K562 (cell line): ENCODE measurements around the gene TLE4. TPM values are rescaled to one million over a fixed set of nuclear protein-coding genes. Genes with fewer than 3 reads are reported as not detected.

Experiments used
- ATAC-seq: fragments of 200-7000 bp; cut with Tn5 transposase; 3 replicates; pipeline ENCODE4 v1.9.1; 2020; ENCODE audit warnings: moderate library complexity
- BruUV-seq: library from RNA; stranded (reverse); fragments of 400-500 nt; replicated peaks from 2 replicates; lab custom pipeline; 2021; lab: Mats Ljungman, UMichigan
- CTCF ChIA-PET: fragments of 300-600 bp; formaldehyde crosslinking; extraction: SDS; loops from one replicate; lab custom pipeline; 2021; ENCODE audit warnings: low intra/inter-chr PET ratio; lab: Yijun Ruan, JAX
- POLR2A ChIA-PET: fragments of 300-600, 350-650 bp; sonication (Branson Sonifier 250); formaldehyde crosslinking; extraction: SDS; loops from one replicate; lab custom pipeline; 2021; ENCODE audit warnings: antibody characterized with exemption, inconsistent platforms; lab: Yijun Ruan, JAX
- DNase-seq, 4 experiments: peaks; one replicate each; pipeline versions ENCODE4 v3.0.0 to v3.0.0-alpha.2; 2011 to 2018; ENCODE audit warnings: low spot score in 3 of 4, mixed read lengths in 3 of 4; ENCODE audit errors: extremely low read depth in 1 of 4
- FAIRE-seq: peaks from 2 replicates; lab custom pipeline; 2011; peaks lifted over from hg19 to GRCh38; lab: Jason Lieb, UNC
- H2AFZ ChIP-seq: 2 replicates; pipeline ENCODE4 v1.6.0; 2011; ENCODE audit warnings: low read depth, low read length, control low read depth, inconsistent platforms
- H3K27ac ChIP-seq: fragments of 200-600 bp; 3 replicates; pipeline ENCODE4 v1.8.0; 2011; ENCODE audit warnings: low read depth, mild to moderate bottlenecking, control low read depth, inconsistent platforms, low read length, moderate library complexity, mixed read lengths; ENCODE audit errors: extremely low read depth
- H3K27me3 ChIP-seq, 2 experiments: fragments of 300-600 bp in 1 of 2; 2 replicates in 1 of 2; 3 replicates in 1 of 2; pipeline versions ENCODE4 v1.6.0 to v1.8.0; 2011; ENCODE audit warnings: inconsistent platforms in 2 of 2, low read length in 2 of 2, mild to moderate bottlenecking in 1 of 2, mixed read lengths in 1 of 2, moderate library complexity in 1 of 2; ENCODE audit not compliant: control insufficient read depth in 2 of 2, insufficient read depth in 2 of 2
- H3K36me3 ChIP-seq: fragments of 300-600 bp; 3 replicates; pipeline ENCODE4 v1.8.0; 2011; ENCODE audit warnings: mild to moderate bottlenecking, low read length, inconsistent platforms; ENCODE audit not compliant: control insufficient read depth, insufficient read depth
- H3K4me1 ChIP-seq, 2 experiments: fragments of 200-600 bp in 1 of 2; replicated peaks in 1 of 2; 2 replicates in 1 of 2; 3 replicates in 1 of 2; pipeline versions ENCODE4 v1.5.1 to v1.8.0; 2011; ENCODE audit warnings: inconsistent platforms in 2 of 2, low read length in 2 of 2, mild to moderate bottlenecking in 1 of 2, mixed read lengths in 1 of 2, moderate library complexity in 1 of 2; ENCODE audit not compliant: control insufficient read depth in 2 of 2, insufficient read depth in 2 of 2
- H3K4me2 ChIP-seq: 2 replicates; pipeline ENCODE4 v1.6.1; 2011; ENCODE audit warnings: low read length, control low read depth, inconsistent platforms, mixed read lengths; ENCODE audit not compliant: insufficient read depth
- H3K4me3 ChIP-seq: fragments of 200-600 bp; sonication (generic), shearing (Covaris generic); 2 replicates; pipeline ENCODE4 v1.5.1; 2016; ENCODE audit warnings: control low read depth, inconsistent platforms
- H3K79me2 ChIP-seq: fragments of 200-600 bp; 3 replicates; pipeline ENCODE4 v1.8.0; 2011; ENCODE audit warnings: low read length, inconsistent platforms; ENCODE audit not compliant: control insufficient read depth, insufficient read depth
- H3K9ac ChIP-seq, 2 experiments: 2 replicates each; pipeline versions ENCODE4 v1.6.0 to v1.6.1; 2011; ENCODE audit warnings: low read depth in 2 of 2, low read length in 2 of 2, control low read depth in 1 of 2, inconsistent platforms in 1 of 2, mild to moderate bottlenecking in 1 of 2, mixed read lengths in 1 of 2; ENCODE audit not compliant: insufficient read depth in 1 of 2
- H3K9me1 ChIP-seq: one replicate; pipeline ENCODE4 v1.6.0; 2011; ENCODE audit warnings: inconsistent platforms, mild to moderate bottlenecking, low read length, moderate library complexity; ENCODE audit not compliant: control insufficient read depth, insufficient read depth
- H3K9me3 ChIP-seq: replicated peaks from 2 replicates; pipeline ENCODE4 v1.5.1; 2011; ENCODE audit warnings: low read depth, low read length, inconsistent platforms; ENCODE audit not compliant: control insufficient read depth, insufficient read depth
- H4K20me1 ChIP-seq: replicated peaks from 2 replicates; pipeline ENCODE4 v1.6.1; 2011; ENCODE audit warnings: low read length, inconsistent platforms, mixed read lengths; ENCODE audit not compliant: control insufficient read depth, insufficient read depth
- BCL6 ChIP-seq: fragments of 250-450 bp; sonication (Bioruptor Pico); IDR thresholded peaks from 2 replicates; pipeline ENCODE4 v1.4.0; 2020
- CBX5 ChIP-seq: IDR thresholded peaks from 2 replicates; pipeline ENCODE4 v1.6.1; 2014; ENCODE audit warnings: low read depth, borderline replicate concordance
- CREM ChIP-seq: IDR thresholded peaks from 2 replicates; pipeline ENCODE4 v1.6.1; 2014; ENCODE audit warnings: antibody characterized with exemption, low read depth
- MXD1 ChIP-seq: fragments of 250-450 bp; sonication (Bioruptor Pico); IDR thresholded peaks from 2 replicates; pipeline ENCODE4 v1.8.0; 2021; ENCODE audit warnings: borderline replicate concordance, mild to moderate bottlenecking, moderate library complexity; ENCODE audit not compliant: poor library complexity, severe bottlenecking
- RBM25 ChIP-seq: fragments of 200-400 bp; formaldehyde crosslinking; IDR thresholded peaks from 2 replicates; pipeline ENCODE4 v1.6.1; 2018; ENCODE audit warnings: low read length, low read depth, moderate library complexity; ENCODE audit not compliant: severe bottlenecking
- SMAD3 ChIP-seq: fragments of 450-650 bp; formaldehyde crosslinking; conservative IDR thresholded peaks from 2 replicates; pipeline ENCODE4 v1.4.0; 2020; ENCODE audit warnings: mild to moderate bottlenecking
- ZFPM2 ChIP-seq: fragments of 250-450 bp; sonication (Bioruptor Pico); IDR thresholded peaks from 2 replicates; pipeline ENCODE4 v1.5.1; 2022; ENCODE audit warnings: mild to moderate bottlenecking
- ZNF57 ChIP-seq: fragments of 450-650 bp; formaldehyde crosslinking; IDR thresholded peaks from 2 replicates; pipeline ENCODE4 v1.4.0; 2020; ENCODE audit warnings: mild to moderate bottlenecking, moderate library complexity
- ZNF589 ChIP-seq: fragments of 200-800 bp; sonication (Bioruptor generic); IDR thresholded peaks from 2 replicates; pipeline ENCODE4 v1.6.1; 2016; ENCODE audit warnings: low read depth, missing genetic modification characterization, missing compliant biosample characterization
- WGBS: fragments of 100-300 bp; shearing (Covaris generic); methylation state at CpG from one replicate; pipeline ENCODE4 v1.1.6; 2016; ENCODE audit warnings: low coverage, mixed read lengths; ENCODE audit not compliant: insufficient coverage; ENCODE audit errors: missing lambda C conversion rate; 5-methylcytosine and 5-hydroxymethylcytosine counted together
- in situ Hi-C: fragments of 300-500 bp; cut with MboI; formaldehyde crosslinking; loops from 4 replicates; pipeline ENCODE4 v1.15.0; 2018; ENCODE audit warnings: inconsistent platforms, mixed read lengths
- intact Hi-C: fragments of 100-400 bp; cut with micrococcal nuclease; formaldehyde crosslinking; loops from 2 replicates; pipeline ENCODE4 v1.14.2; 2022
- polyA plus RNA-seq, 8 experiments: library from polyadenylated mRNA; depleted of rRNA in 4 of 8; stranded (reverse) in 5 of 8; unstranded in 3 of 8; fragments of >200 nt; fragmentation: Nextera tagmentation in 2 of 8; fragmentation: Illumina TruSeq in 1 of 8; extraction: Ambion mirVana in 2 of 8; extraction: Trizol in 1 of 8; gene quantifications; 2 replicates each; pipeline versions ENCODE4 v1.2.1 to v1.2.3, GENCODE V29; 2011 to 2014; ENCODE audit warnings: inconsistent platforms in 1 of 8, missing spikeins in 1 of 8
- total RNA-seq, 7 experiments: library from RNA; depleted of rRNA in 6 of 7; stranded (reverse); fragments of >200 nt in 6 of 7; fragmentation: Illumina TruSeq in 2 of 7; extraction: Trizol in 2 of 7; gene quantifications; 2 replicates each; pipeline versions ENCODE4 v1.2.1 to v1.2.3, GENCODE V29; 2011 to 2021; ENCODE audit warnings: low replicate concordance in 1 of 7

Gene TLE4
- total and polyA plus RNA-seq, 9 of the 15 experiments (the other 6 are each of a cell fraction or from before 2014, with no cell fraction given) = 1.1 to 8.8 (median 5.7) TPM

DNA sequence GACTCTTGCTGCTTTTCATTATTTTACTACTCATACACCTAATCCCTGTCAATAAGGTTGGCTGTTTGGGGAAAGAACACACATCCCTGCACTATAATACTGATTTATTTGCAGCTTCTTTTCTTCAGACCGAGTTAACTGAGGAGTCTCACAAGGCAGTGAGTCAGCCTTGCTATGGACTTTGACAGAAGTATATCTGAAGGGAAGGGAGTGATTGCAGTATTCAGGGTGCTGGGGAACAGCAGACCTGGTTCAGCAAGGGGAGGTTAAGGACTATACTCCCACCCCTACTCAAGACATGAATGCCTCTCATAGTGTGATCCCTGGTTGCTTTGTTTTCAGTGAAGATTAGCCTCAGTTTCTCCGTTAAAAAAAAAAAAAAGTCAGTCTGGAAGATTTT lies 99.8 kb downstream of the TLE4 start:
- no peaks in the 10 kb centered on the region for H3K79me2 ChIP-seq
- ATAC-seq = no peak; the same call in 2 of the 3 replicates
- no peaks in the 10 kb centered on the region for H4K20me1 ChIP-seq
- BruUV-seq = no TSS peak
- H3K27ac ChIP-seq = no peak overlapping the region
- ChIA-PET POLR2A (no interaction called here), CTCF (no interaction called here)
- H3K9ac ChIP-seq = no peak overlapping the region
- H2AFZ ChIP-seq = no peak overlapping the region
- no peak for DNase-seq
- no peak for FAIRE-seq
- no peaks in the 10 kb centered on the region for H3K9me3 ChIP-seq
- H3K4me2 ChIP-seq = no peak overlapping the region
- no peak overlapping the region for H3K4me3 ChIP-seq
- no peaks in the 10 kb centered on the region for H3K36me3 ChIP-seq
- intact Hi-C loops = loop anchor here (5.0 kb wide), 1 partner anchor 99 kb away; the partner anchor contains the start of gene TLE4
- TF ChIP-seq BCL6 (CRISPR knock-in tag) (no peak), RBM25 (no peak), ZNF57 (CRISPR knock-in tag) (no peak), CREM (no peak), CBX5 (no peak), MXD1 (CRISPR knock-in tag) (no peak), ZNF589 (no peak), ZFPM2 (CRISPR knock-in tag) (no peak), SMAD3 (no peak)
- H3K4me1 ChIP-seq = peaks cover 0 to 2% of the 10 kb centered on the region in 2 experiments; a peak in 2 of 5 replicates
- H3K27me3 ChIP-seq = no peaks in the 10 kb centered on the region
- WGBS = 0% methylated on average over 1 of the region's 2 CpGs
- in situ Hi-C loops = no loop called here
- no peaks in the 10 kb centered on the region for H3K9me1 ChIP-seq
